ENCODE data around the gene OTUB1. TPM values are rescaled to one million over a fixed set of nuclear protein-coding genes. Genes with fewer than 3 reads are reported as not detected.
"Not testable (repeated sequence)": the region's sequence is repeated elsewhere in the genome, so short reads cannot be mapped to it uniquely, and the experiment has no call there.

Gene OTUB1
- total RNA-seq, 1 experiment from 2014 or later, result 119 TPM

GRCh38 chr11:64045700-64046099 lies 59.5 kb downstream of the OTUB1 start:
- no peak for DNase-seq
- intact Hi-C loops (cut with micrococcal nuclease; ENCODE audit: unreplicated experiment), result no loop called here
- Histone ChIP-seq H3K9me3 (ENCODE audit: insufficient read depth, low read depth) (no peaks in the 10 kb centered on the region), H3K27ac (no peak overlapping the region), H2AFZ (no peak overlapping the region), H3K4me3 (no peak overlapping the region), H3K4me1 (replicated peaks; ENCODE audit: insufficient read depth) (no peaks in the 10 kb centered on the region), H3K4me2 (no peak overlapping the region), H3K27me3 (ENCODE audit: insufficient read depth, low read depth) (no peaks in the 10 kb centered on the region), H3F3A (ENCODE audit: insufficient read depth, low read depth) (no peaks in the 10 kb centered on the region), H3K9me2 (ENCODE audit: insufficient read depth) (no peaks in the 10 kb centered on the region), H3K79me2 (ENCODE audit: low read depth) (no peaks in the 10 kb centered on the region), H4K20me1 (ENCODE audit: insufficient read depth) (peaks cover 40% of the 10 kb centered on the region), H3K36me3 (ENCODE audit: low read depth) (no peaks in the 10 kb centered on the region)
- ChIA-PET CTCF (no interaction called here), POLR2A (ENCODE audit: unreplicated experiment) (no interaction called here)
- BruUV-seq (replicated peaks), result no TSS peak
- TF ChIP-seq, protein P1, sequence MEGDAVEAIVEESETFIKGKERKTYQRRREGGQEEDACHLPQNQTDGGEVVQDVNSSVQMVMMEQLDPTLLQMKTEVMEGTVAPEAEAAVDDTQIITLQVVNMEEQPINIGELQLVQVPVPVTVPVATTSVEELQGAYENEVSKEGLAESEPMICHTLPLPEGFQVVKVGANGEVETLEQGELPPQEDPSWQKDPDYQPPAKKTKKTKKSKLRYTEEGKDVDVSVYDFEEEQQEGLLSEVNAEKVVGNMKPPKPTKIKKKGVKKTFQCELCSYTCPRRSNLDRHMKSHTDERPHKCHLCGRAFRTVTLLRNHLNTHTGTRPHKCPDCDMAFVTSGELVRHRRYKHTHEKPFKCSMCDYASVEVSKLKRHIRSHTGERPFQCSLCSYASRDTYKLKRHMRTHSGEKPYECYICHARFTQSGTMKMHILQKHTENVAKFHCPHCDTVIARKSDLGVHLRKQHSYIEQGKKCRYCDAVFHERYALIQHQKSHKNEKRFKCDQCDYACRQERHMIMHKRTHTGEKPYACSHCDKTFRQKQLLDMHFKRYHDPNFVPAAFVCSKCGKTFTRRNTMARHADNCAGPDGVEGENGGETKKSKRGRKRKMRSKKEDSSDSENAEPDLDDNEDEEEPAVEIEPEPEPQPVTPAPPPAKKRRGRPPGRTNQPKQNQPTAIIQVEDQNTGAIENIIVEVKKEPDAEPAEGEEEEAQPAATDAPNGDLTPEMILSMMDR (conservative IDR thresholded peaks at IDR 0.05), result no peak
- TF ChIP-seq EZH2 (IDR thresholded peaks at IDR 0.05; ENCODE audit: low read depth), result no peak

DNA sequence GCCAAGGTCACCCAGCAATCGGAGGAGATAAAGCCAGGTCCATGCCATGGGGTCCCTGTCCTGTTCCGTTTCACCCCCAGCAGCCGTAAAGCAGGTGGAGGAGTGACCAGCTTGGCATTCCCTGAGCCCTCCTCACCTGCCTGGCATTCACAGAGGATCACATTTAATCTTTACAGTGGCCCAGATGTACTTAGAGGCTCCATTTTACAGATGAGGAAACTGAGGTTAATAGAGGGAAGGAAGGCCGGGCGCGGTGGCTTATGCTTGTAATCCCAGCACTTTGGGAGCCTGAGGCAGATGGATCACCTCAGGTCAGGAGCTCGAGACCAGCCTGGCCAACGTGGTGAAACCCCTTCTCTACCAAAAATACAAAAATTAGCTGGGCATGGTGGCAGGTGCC lies 61.1 kb downstream of the OTUB1 start:
- H3K4me1 ChIP-seq (replicated peaks; ENCODE audit: insufficient read depth); H3K9me3 ChIP-seq (ENCODE audit: insufficient read depth, low read depth); intact Hi-C loops (cut with micrococcal nuclease; ENCODE audit: unreplicated experiment); BruUV-seq (replicated peaks); H3K36me3 ChIP-seq (ENCODE audit: low read depth); H3F3A ChIP-seq (ENCODE audit: insufficient read depth, low read depth); H2AFZ ChIP-seq; H3K4me3 ChIP-seq; DNase-seq; H3K4me2 ChIP-seq; CTCF ChIA-PET; H3K27ac ChIP-seq; H3K27me3 ChIP-seq (ENCODE audit: insufficient read depth, low read depth); POLR2A ChIA-PET (ENCODE audit: unreplicated experiment); H3K79me2 ChIP-seq (ENCODE audit: low read depth); H3K9me2 ChIP-seq (ENCODE audit: insufficient read depth): not testable (repeated sequence)
- H4K20me1 ChIP-seq (ENCODE audit: insufficient read depth), result peaks cover 42% of the 10 kb centered on the region

Other genes with a start within 250 kb of the OTUB1 start
- 16.6 and 19.3 TPM in 2 replicates for gene ZFTA, start 217.7 kb upstream of the OTUB1 start, total RNA-seq (2021)
- 46.8 and 49.7 TPM in 2 replicates for gene SPINDOC, start 173.0 kb upstream of the OTUB1 start, total RNA-seq (2021)
- 53.8 and 65.0 TPM in 2 replicates for gene MARK2, start 147.3 kb upstream of the OTUB1 start, total RNA-seq (2021)
- gene RCOR2, start 69.3 kb upstream of the OTUB1 start, total RNA-seq (2021), result 3.4 and 5.2 TPM in 2 replicates
- gene NAA40, start 47.4 kb upstream of the OTUB1 start, total RNA-seq (2021), result 47.4 and 50.4 TPM in 2 replicates
- 521 and 547 TPM in 2 replicates for gene COX8A, start 11.8 kb upstream of the OTUB1 start, total RNA-seq (2021)
- 0.25 and 0.44 TPM in 2 replicates for gene FLRT1, start 49.5 kb downstream of the OTUB1 start, total RNA-seq (2021)
- 41.0 and 68.8 TPM in 2 replicates for gene MACROD1, start 179.7 kb downstream of the OTUB1 start, total RNA-seq (2021)
- 267 and 299 TPM in 2 replicates for gene STIP1, start 199.7 kb downstream of the OTUB1 start, total RNA-seq (2021)
- gene FERMT3, start 220.3 kb downstream of the OTUB1 start, total RNA-seq (2021), result 5.0 and 6.6 TPM in 2 replicates
- gene TRPT1, start 239.7 kb downstream of the OTUB1 start, total RNA-seq (2021), result 55.2 and 76.2 TPM in 2 replicates
- gene NUDT22, start 239.8 kb downstream of the OTUB1 start, total RNA-seq (2021), result 87.4 and 112 TPM in 2 replicates
- gene DNAJC4, start 244.1 kb downstream of the OTUB1 start, total RNA-seq (2021), result 55.0 and 57.1 TPM in 2 replicates
- gene VEGFB, start 248.1 kb downstream of the OTUB1 start, total RNA-seq (2021), result 110 and 129 TPM in 2 replicates